KMS-11 (cell line): Measurements from ENCODE around the gene ZFTA.

Source experiments
- H2AFZ ChIP-seq: fragments of 200-600 bp; sonication (generic); 2 replicates; pipeline ENCODE4 v1.6.1; 2016; ENCODE audit warnings: antibody characterized with exemption, mixed run types, low read depth
- H3K27ac ChIP-seq: fragments of 200-600 bp; sonication (generic); 2 replicates; pipeline ENCODE4 v1.6.1; 2016; ENCODE audit warnings: mild to moderate bottlenecking, mixed run types
- H3K27me3 ChIP-seq: fragments of 200-600 bp; sonication (generic); 2 replicates; pipeline ENCODE4 v1.6.1; 2017; ENCODE audit warnings: mild to moderate bottlenecking, low read depth, mixed run types, moderate library complexity; ENCODE audit not compliant: insufficient read depth
- H3K36me3 ChIP-seq: fragments of 200-600 bp; sonication (generic); 2 replicates; pipeline ENCODE4 v1.6.1; 2017; ENCODE audit warnings: mild to moderate bottlenecking, mixed run types; ENCODE audit not compliant: insufficient read depth
- H3K4me1 ChIP-seq: fragments of 200-600 bp; sonication (generic); 2 replicates; pipeline ENCODE4 v1.6.1; 2016; ENCODE audit warnings: mild to moderate bottlenecking, low read depth, mixed run types; ENCODE audit not compliant: poor library complexity, severe bottlenecking
- H3K4me2 ChIP-seq: fragments of 200-600 bp; sonication (generic); 2 replicates; pipeline ENCODE4 v1.7.0; 2016; ENCODE audit warnings: mild to moderate bottlenecking, mixed run types
- H3K4me3 ChIP-seq: fragments of 200-600 bp; sonication (generic); IDR thresholded peaks from 2 replicates; pipeline ENCODE4 v1.6.1; 2017; ENCODE audit warnings: low read depth, low read length, mixed read lengths; ENCODE audit not compliant: insufficient read depth
- H3K79me2 ChIP-seq: fragments of 200-600 bp; sonication (generic); 2 replicates; pipeline ENCODE4 v1.6.1; 2016; ENCODE audit warnings: low read depth, mixed run types; ENCODE audit not compliant: insufficient read depth
- H3K9ac ChIP-seq: fragments of 200-600 bp; sonication (generic); 2 replicates; pipeline ENCODE4 v1.6.1; 2016; ENCODE audit warnings: mild to moderate bottlenecking, mixed run types
- H4K20me1 ChIP-seq: fragments of 200-600 bp; sonication (generic); 2 replicates; pipeline ENCODE4 v1.6.1; 2016; ENCODE audit warnings: mild to moderate bottlenecking, mixed run types; ENCODE audit not compliant: insufficient read depth
- TF ChIP-seq, protein P1 (sequence below): fragments of 200-600 bp; sonication (generic); conservative IDR thresholded peaks from 2 replicates; pipeline ENCODE4 v1.6.1; 2017; ENCODE audit warnings: low read depth, mild to moderate bottlenecking, antibody characterized with exemption, low read length, moderate library complexity, mixed read lengths

The ZFTA gene

DNA sequence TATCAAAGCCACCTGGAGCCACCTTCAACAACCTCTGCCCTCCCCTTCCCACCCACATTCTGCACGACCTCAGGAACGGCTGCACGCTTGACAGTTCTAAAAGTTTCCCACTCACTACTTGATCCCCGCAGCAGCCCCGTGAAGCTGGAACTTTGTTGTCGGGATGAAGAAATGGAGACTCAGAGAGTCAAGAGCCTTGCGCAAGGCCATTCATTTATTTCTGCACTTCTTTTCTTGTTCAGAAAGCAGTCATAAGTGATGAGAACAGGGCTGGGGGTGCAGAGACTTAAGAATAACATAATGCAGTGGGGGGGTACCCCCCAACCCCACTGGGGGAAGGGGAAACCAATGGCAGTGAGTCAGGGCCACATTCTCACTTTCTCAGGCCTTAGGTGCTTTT is 2.2 kb upstream of the ZFTA start:
- Histone ChIP-seq H3K27ac (no peak overlapping the region), H3K4me3 (no peak overlapping the region), H2AFZ (no peak overlapping the region), H3K27me3 (no peaks in the 10 kb centered on the region; the same call in 1 of the 2 replicates), H3K36me3 (no peaks in the 10 kb centered on the region), H4K20me1 (no peaks in the 10 kb centered on the region), H3K4me2 (no peak overlapping the region), H3K9ac (no peak overlapping the region), H3K4me1 (no peaks in the 10 kb centered on the region), H3K79me2 (peaks cover 6% of the 10 kb centered on the region; the same call in 1 of the 2 replicates)
- TF ChIP-seq, protein P1, sequence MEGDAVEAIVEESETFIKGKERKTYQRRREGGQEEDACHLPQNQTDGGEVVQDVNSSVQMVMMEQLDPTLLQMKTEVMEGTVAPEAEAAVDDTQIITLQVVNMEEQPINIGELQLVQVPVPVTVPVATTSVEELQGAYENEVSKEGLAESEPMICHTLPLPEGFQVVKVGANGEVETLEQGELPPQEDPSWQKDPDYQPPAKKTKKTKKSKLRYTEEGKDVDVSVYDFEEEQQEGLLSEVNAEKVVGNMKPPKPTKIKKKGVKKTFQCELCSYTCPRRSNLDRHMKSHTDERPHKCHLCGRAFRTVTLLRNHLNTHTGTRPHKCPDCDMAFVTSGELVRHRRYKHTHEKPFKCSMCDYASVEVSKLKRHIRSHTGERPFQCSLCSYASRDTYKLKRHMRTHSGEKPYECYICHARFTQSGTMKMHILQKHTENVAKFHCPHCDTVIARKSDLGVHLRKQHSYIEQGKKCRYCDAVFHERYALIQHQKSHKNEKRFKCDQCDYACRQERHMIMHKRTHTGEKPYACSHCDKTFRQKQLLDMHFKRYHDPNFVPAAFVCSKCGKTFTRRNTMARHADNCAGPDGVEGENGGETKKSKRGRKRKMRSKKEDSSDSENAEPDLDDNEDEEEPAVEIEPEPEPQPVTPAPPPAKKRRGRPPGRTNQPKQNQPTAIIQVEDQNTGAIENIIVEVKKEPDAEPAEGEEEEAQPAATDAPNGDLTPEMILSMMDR, result no peak

DNA sequence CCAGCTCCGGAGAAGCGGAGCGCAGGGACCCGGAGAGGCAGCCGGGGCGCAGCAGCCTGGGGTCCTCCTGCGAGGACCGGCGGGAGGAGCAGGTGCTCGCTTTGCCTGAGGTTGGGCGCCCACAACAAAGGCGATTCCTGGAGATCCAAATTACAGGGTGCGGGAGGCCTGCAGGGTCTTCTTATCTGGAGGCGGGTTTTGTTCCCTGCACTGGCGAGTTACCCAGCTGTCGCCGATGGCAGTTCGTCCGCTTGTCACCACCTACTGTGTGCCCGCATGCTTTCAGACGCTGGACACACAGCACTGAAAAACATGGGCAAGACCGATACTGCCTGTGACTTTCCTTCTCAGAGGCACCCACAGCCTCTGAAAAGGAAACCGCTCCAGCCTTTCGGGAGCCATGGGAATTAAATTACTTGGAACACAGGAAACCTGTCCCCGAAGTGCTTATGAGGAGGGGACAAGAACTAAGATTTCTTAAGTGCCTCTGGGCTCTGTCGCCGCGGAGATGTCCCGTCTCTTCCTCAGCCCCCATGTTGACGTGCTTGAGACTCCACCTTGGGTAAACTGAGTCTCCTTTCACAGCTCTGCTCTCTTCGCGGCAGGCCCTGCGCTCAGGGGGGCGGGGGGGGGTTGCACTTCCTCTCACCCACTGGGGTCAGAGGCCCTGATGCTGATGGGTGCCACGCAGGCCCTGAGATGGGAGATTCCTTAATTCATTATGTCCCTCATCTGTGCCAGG is 1.3 kb upstream of the ZFTA start:
- no peaks in the 10 kb centered on the region for H4K20me1 ChIP-seq
- H3K27ac ChIP-seq, result no peak overlapping the region
- H3K4me2 ChIP-seq, result peak overlapping the region; percentile 42; the same call in 1 of the 2 replicates
- H3K36me3 ChIP-seq, result no peaks in the 10 kb centered on the region
- peaks cover 6% of the 10 kb centered on the region; the same call in 1 of the 2 replicates for H3K79me2 ChIP-seq
- H2AFZ ChIP-seq, result peak overlapping the region; percentile 82
- H3K4me1 ChIP-seq, result no peaks in the 10 kb centered on the region
- no peak overlapping the region for H3K9ac ChIP-seq
- H3K27me3 ChIP-seq, result no peaks in the 10 kb centered on the region; the same call in 1 of the 2 replicates
- no peak overlapping the region for H3K4me3 ChIP-seq
- TF ChIP-seq, protein P1, result no peak

DNA sequence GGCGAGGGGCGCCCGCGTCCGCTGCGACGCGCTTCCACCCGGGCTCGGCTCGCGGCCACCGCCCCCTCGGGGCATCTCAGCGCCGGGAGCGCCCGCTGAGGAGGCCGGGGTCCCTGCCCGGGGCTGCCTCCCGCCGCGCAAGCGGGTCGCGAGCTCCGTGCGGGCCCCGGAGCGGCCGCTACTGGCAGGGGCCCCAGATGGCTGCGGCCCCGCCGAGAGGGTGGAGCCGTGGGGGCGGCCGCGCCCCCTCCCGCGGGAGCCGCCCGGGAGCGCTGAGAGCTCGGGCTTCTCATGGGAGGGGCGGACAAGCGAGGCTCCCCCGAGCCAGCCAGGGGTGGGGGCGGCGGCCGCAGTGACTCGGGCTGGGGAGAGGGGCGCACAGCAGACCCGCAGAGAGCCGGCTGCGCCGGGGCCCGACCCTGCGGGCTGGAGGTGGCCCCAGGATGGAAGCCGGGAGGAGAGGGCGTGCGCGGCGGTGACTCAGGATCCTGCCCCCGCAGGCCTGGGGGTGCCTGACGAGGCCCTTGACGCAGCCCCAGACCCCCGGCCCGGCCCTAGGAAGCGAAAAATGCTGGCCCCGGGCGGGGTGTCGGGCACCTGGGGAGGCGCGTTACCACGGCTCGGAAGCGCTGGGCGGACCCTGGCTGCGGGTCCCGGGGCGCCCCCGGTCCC is 603 bp upstream of the ZFTA start:
- TF ChIP-seq, protein P1, result no peak
- no peak overlapping the region for H3K4me3 ChIP-seq
- H3K9ac ChIP-seq, result no peak overlapping the region; the same call in 1 of the 2 replicates
- H2AFZ ChIP-seq, result peak overlapping the region; percentile 82
- no peaks in the 10 kb centered on the region for H3K36me3 ChIP-seq
- no peaks in the 10 kb centered on the region for H3K4me1 ChIP-seq
- H3K27ac ChIP-seq, result no peak overlapping the region
- H3K4me2 ChIP-seq, result peak overlapping the region; percentile 42; the same call in 1 of the 2 replicates
- H3K27me3 ChIP-seq, result no peaks in the 10 kb centered on the region; the same call in 1 of the 2 replicates
- no peaks in the 10 kb centered on the region for H4K20me1 ChIP-seq
- peaks cover 6% of the 10 kb centered on the region; the same call in 1 of the 2 replicates for H3K79me2 ChIP-seq

DNA sequence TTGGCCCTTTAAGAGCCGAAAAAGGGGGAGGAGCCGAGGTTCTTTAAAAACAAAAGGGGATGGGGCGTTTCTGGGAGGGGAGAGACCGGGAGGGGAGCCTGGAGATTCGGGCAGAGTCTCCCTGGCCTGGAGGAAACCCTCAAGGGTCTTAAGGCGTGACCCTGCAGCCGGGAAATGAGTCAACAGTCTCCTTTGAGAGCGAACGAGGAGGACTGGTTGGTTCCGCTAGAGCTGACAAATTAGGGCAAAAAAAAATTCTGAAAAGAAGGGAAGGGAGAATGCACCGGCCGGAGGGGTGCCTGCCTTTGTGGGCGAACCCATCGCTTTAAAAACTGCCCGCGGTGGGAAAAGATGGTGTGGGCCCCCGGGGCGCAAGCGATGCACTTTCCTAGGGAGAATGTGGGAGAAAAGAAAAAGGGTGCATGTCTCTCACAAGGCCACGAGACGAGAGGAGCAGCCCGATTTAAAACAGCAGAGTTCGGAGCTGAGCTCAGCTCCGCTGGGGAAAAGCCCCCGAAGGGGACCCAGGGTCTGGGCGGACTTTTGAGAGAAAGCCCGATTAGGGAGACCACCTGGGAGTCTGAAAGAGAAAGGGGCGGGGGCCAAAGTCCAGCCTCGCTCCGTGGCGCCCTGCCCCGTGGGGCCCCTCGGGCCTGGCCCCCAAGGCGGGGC is 874 bp downstream of the ZFTA start:
- H3K27me3 ChIP-seq, result no peaks in the 10 kb centered on the region; the same call in 1 of the 2 replicates
- H3K4me2 ChIP-seq, result peak overlapping the region; percentile 81
- peak overlapping the region; percentile 40 for H3K4me3 ChIP-seq
- peak overlapping the region; percentile 24; the same call in 1 of the 2 replicates for H3K9ac ChIP-seq
- no peak overlapping the region for H3K27ac ChIP-seq
- TF ChIP-seq, protein P1, result peak; percentile 55; the same call in 1 of the 2 replicates
- peaks cover 6% of the 10 kb centered on the region; the same call in 1 of the 2 replicates for H3K79me2 ChIP-seq
- peak overlapping the region; percentile 16; the same call in 1 of the 2 replicates for H2AFZ ChIP-seq
- H3K4me1 ChIP-seq, result no peaks in the 10 kb centered on the region
- no peaks in the 10 kb centered on the region for H3K36me3 ChIP-seq
- H4K20me1 ChIP-seq, result no peaks in the 10 kb centered on the region
